Mammary epithelial cell (primary cell): ENCODE measurements around the gene TNNT2.

Source experiments
- CTCF ChIP-seq, 2 donors: IDR thresholded peaks in 1 of 2; conservative IDR thresholded peaks in 1 of 2; 2 replicates each; pipeline ENCODE4 v1.5.1; 2011 to 2012; ENCODE audit warnings: inconsistent platforms in 2 of 2, low read length in 2 of 2, mild to moderate bottlenecking in 2 of 2, control low read depth in 1 of 2, low read depth in 1 of 2; ENCODE audit not compliant: insufficient read depth in 1 of 2; ENCODE audit errors: extremely low read depth in 1 of 2
- EZH2 ChIP-seq: IDR thresholded peaks from 2 replicates; pipeline ENCODE4 v1.6.1; 2012; ENCODE audit warnings: low read length, inconsistent platforms, borderline replicate concordance

- TF ChIP-seq CTCF (conservative IDR thresholded peaks at IDR 0.05 in 1 of 2, IDR thresholded peaks at IDR 0.05 in 1 of 2; ENCODE audit: extremely low read depth in 1 of 2, insufficient read depth in 1 of 2, low read depth in 1 of 2, low read length in 2 of 2), result no peak
- no peak for TF ChIP-seq EZH2
Measured at GRCh38 chr1:201419256-201419655, 41.8 kb upstream of the TNNT2 start.
